GM23338 (cell line): ENCODE measurements around the gene RPTOR. TPM values are rescaled to one million over a fixed set of nuclear protein-coding genes. Genes with fewer than 3 reads are reported as not detected.
A peak's percentile ranks its signal among the peaks of the same experiment; 100 is the strongest.

Experiments
- ATAC-seq: fragments of 200-7000 bp; cut with Tn5 transposase; 3 replicates; pipeline ENCODE4 v1.9.1; 2020
- DNase-seq: peaks from one replicate; pipeline ENCODE4 v3.0.0-alpha.2; 2015; ENCODE audit warnings: low spot score
- H2AFZ ChIP-seq: fragments of 200-600 bp; sonication (generic); 2 replicates; pipeline ENCODE4 v1.8.0; 2016; ENCODE audit warnings: antibody characterized with exemption, mild to moderate bottlenecking, moderate library complexity
- H3F3A ChIP-seq: fragments of 200-600 bp; sonication (generic); replicated peaks from 2 replicates; pipeline ENCODE4 v1.8.0; 2017; ENCODE audit warnings: antibody characterized with exemption, mixed run types, low read depth
- H3K27ac ChIP-seq: fragments of 200-600 bp; sonication (generic); 2 replicates; pipeline ENCODE4 v1.6.1; 2016; ENCODE audit warnings: low read depth
- H3K27me3 ChIP-seq: fragments of 200-600 bp; sonication (generic); 2 replicates; pipeline ENCODE4 v1.8.0; 2016; ENCODE audit warnings: mild to moderate bottlenecking, mixed run types, moderate library complexity; ENCODE audit not compliant: insufficient read depth
- H3K36me3 ChIP-seq: fragments of 200-600 bp; sonication (generic); 2 replicates; pipeline ENCODE4 v1.8.0; 2016; ENCODE audit warnings: mild to moderate bottlenecking; ENCODE audit not compliant: insufficient read depth
- H3K4me1 ChIP-seq: fragments of 200-600 bp; sonication (generic); 2 replicates; pipeline ENCODE4 v1.8.0; 2016; ENCODE audit warnings: mild to moderate bottlenecking, moderate library complexity; ENCODE audit not compliant: insufficient read depth
- H3K4me2 ChIP-seq: fragments of 200-600 bp; sonication (generic); 2 replicates; pipeline ENCODE4 v1.7.1; 2017; ENCODE audit warnings: mixed run types
- H3K4me3 ChIP-seq: fragments of 200-600 bp; sonication (generic); 2 replicates; pipeline ENCODE4 v1.6.1; 2016; ENCODE audit warnings: mixed run types
- H3K79me2 ChIP-seq: fragments of 200-600 bp; sonication (generic); replicated peaks from 2 replicates; pipeline ENCODE4 v1.8.0; 2017; ENCODE audit warnings: mild to moderate bottlenecking; ENCODE audit not compliant: insufficient read depth
- H3K9me2 ChIP-seq: fragments of 200-600 bp; sonication (generic); 2 replicates; pipeline ENCODE4 v1.8.0; 2017; ENCODE audit not compliant: insufficient read depth
- H4K20me1 ChIP-seq: fragments of 200-600 bp; sonication (generic); replicated peaks from 2 replicates; pipeline ENCODE4 v1.8.0; 2017; ENCODE audit warnings: mild to moderate bottlenecking; ENCODE audit not compliant: insufficient read depth
- H3K27ac Mint-ChIP-seq: 2 replicates; pipeline ENCODE4 v1.8.0; 2020; ENCODE audit warnings: inconsistent platforms, mild to moderate bottlenecking, moderate library complexity, mixed read lengths
- H3K27me3 Mint-ChIP-seq: 3 replicates; pipeline ENCODE4 v1.8.0; 2022; ENCODE audit warnings: low read depth, mild to moderate bottlenecking, moderate library complexity, mixed read lengths, inconsistent platforms; ENCODE audit not compliant: insufficient read depth, poor library complexity
- H3K36me3 Mint-ChIP-seq: 3 replicates; pipeline ENCODE4 v1.8.0; 2021; ENCODE audit warnings: low read depth, mild to moderate bottlenecking, inconsistent platforms, moderate library complexity, mixed read lengths
- H3K4me1 Mint-ChIP-seq: 3 replicates; pipeline ENCODE4 v1.8.0; 2020; ENCODE audit warnings: mild to moderate bottlenecking, inconsistent platforms, mixed read lengths
- H3K4me3 Mint-ChIP-seq: 3 replicates; pipeline ENCODE4 v1.8.0; 2021; ENCODE audit warnings: moderate library complexity, mild to moderate bottlenecking, inconsistent platforms, mixed read lengths
- H3K9me3 Mint-ChIP-seq: 3 replicates; pipeline ENCODE4 v1.8.0; 2020; ENCODE audit warnings: moderate library complexity, mild to moderate bottlenecking, inconsistent platforms, mixed read lengths
- CTCF ChIP-seq, 2 experiments: fragments of 200-600 bp in 1 of 2; sonication (generic) in 1 of 2; conservative IDR thresholded peaks; 2 replicates each; pipeline versions ENCODE4 v1.5.1 to v1.6.1; 2016 to 2017; ENCODE audit warnings: antibody characterized with exemption in 2 of 2, low read depth in 2 of 2, mild to moderate bottlenecking in 2 of 2, moderate library complexity in 1 of 2
- EZH2 ChIP-seq: fragments of 200-600 bp; sonication (generic); IDR thresholded peaks from one replicate; pipeline ENCODE4 v1.8.0; 2017; ENCODE audit warnings: antibody characterized with exemption, mild to moderate bottlenecking, low read depth; ENCODE audit not compliant: unreplicated experiment
- STAT1 ChIP-seq: IDR thresholded peaks from one replicate; pipeline ENCODE4 v1.6.1; 2016; ENCODE audit warnings: antibody characterized with exemption; ENCODE audit not compliant: unreplicated experiment
- ZNF331 ChIP-seq: fragments of 250-450 bp; sonication (Bioruptor Pico); IDR thresholded peaks from 2 replicates; pipeline ENCODE4 v1.5.0; 2020; ENCODE audit warnings: low read depth, mild to moderate bottlenecking, moderate library complexity
- polyA plus RNA-seq: library from polyadenylated mRNA; unstranded; fragments of >200 nt; fragmentation: Nextera tagmentation; extraction: Ambion mirVana; gene quantifications from 2 replicates; pipeline ENCODE4 v1.2.1, GENCODE V29; 2016
- total RNA-seq: library from RNA; depleted of rRNA; stranded (reverse); fragments of >200 nt; shearing (Covaris generic); gene quantifications from 2 replicates; pipeline ENCODE4 v1.2.3, GENCODE V29; 2014
- TF ChIP-seq, protein P1 (sequence below): IDR thresholded peaks from one replicate; pipeline ENCODE4 v1.6.1; 2018; ENCODE audit warnings: antibody characterized with exemption; ENCODE audit not compliant: unreplicated experiment
- TF ChIP-seq, protein P2 (sequence below): IDR thresholded peaks from 2 replicates; pipeline ENCODE4 v1.6.1; 2016; ENCODE audit warnings: antibody characterized with exemption

The RPTOR gene
- total and polyA plus RNA-seq, 2 experiments from 2014 or later, result 9.5 to 38.0 TPM

DNA sequence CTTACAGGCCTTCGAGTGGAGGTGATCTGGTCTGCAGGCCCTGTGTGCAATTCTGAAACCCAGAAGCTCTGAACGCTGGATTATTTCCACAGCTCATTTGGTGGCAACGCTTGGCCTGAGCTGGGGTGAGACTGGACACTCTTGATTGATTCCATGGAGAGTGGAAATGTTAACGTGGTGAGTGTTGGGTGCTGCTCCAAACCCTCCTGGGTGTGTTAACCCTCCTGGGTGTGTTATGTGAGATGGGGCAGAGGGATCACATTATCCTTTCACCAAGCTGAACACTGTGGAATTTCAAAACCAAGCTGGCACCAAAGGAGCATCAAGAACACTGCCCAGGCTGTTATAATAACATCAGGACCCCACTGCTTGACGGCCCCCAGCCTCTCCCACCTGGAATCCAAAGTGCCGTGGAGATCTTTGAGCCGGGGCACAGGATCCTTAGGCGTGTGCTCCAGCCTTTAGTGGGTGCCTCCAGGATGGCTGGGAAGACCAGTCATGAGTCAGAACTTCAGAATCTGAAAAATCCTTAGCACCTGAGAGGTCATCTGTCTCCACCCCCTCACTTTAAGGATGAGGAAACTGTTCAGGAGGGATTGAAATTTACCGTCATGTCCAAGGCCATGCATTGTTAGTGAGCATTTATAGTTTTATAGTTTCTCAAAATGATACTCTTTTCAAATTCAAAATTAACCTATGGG is 75.0 kb downstream of the RPTOR start:
- Histone ChIP-seq H2AFZ (no peak overlapping the region), H3K4me1 (no peaks in the 10 kb centered on the region), H3K36me3 (no peaks in the 10 kb centered on the region), H3K9me2 (no peaks in the 10 kb centered on the region), H4K20me1 (peaks cover 34% of the 10 kb centered on the region), H3F3A (no peaks in the 10 kb centered on the region), H3K4me2 (no peak overlapping the region), H3K4me3 (no peak overlapping the region), H3K27me3 (no peaks in the 10 kb centered on the region), H3K79me2 (peaks cover 40% of the 10 kb centered on the region), H3K27ac (no peak overlapping the region)
- no peak overlapping the region for H3K4me3 Mint-ChIP-seq
- H3K27ac Mint-ChIP-seq, result 0 out of 2 replicates have a peak overlapping the region, but pooled peaks have one; percentile 38
- peaks cover 20% of the 10 kb centered on the region for H3K4me1 Mint-ChIP-seq
- H3K27me3 Mint-ChIP-seq, result peaks cover 2% of the 10 kb centered on the region
- no peaks in the 10 kb centered on the region for H3K9me3 Mint-ChIP-seq
- no peak for TF ChIP-seq EZH2
- TF ChIP-seq, protein P1, sequence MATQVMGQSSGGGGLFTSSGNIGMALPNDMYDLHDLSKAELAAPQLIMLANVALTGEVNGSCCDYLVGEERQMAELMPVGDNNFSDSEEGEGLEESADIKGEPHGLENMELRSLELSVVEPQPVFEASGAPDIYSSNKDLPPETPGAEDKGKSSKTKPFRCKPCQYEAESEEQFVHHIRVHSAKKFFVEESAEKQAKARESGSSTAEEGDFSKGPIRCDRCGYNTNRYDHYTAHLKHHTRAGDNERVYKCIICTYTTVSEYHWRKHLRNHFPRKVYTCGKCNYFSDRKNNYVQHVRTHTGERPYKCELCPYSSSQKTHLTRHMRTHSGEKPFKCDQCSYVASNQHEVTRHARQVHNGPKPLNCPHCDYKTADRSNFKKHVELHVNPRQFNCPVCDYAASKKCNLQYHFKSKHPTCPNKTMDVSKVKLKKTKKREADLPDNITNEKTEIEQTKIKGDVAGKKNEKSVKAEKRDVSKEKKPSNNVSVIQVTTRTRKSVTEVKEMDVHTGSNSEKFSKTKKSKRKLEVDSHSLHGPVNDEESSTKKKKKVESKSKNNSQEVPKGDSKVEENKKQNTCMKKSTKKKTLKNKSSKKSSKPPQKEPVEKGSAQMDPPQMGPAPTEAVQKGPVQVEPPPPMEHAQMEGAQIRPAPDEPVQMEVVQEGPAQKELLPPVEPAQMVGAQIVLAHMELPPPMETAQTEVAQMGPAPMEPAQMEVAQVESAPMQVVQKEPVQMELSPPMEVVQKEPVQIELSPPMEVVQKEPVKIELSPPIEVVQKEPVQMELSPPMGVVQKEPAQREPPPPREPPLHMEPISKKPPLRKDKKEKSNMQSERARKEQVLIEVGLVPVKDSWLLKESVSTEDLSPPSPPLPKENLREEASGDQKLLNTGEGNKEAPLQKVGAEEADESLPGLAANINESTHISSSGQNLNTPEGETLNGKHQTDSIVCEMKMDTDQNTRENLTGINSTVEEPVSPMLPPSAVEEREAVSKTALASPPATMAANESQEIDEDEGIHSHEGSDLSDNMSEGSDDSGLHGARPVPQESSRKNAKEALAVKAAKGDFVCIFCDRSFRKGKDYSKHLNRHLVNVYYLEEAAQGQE, result no peak
- H3K36me3 Mint-ChIP-seq, result no peaks in the 10 kb centered on the region; the same call in 2 of the 3 replicates
- no peak; the same call in 2 of the 3 replicates for ATAC-seq
- no peak for DNase-seq

DNA sequence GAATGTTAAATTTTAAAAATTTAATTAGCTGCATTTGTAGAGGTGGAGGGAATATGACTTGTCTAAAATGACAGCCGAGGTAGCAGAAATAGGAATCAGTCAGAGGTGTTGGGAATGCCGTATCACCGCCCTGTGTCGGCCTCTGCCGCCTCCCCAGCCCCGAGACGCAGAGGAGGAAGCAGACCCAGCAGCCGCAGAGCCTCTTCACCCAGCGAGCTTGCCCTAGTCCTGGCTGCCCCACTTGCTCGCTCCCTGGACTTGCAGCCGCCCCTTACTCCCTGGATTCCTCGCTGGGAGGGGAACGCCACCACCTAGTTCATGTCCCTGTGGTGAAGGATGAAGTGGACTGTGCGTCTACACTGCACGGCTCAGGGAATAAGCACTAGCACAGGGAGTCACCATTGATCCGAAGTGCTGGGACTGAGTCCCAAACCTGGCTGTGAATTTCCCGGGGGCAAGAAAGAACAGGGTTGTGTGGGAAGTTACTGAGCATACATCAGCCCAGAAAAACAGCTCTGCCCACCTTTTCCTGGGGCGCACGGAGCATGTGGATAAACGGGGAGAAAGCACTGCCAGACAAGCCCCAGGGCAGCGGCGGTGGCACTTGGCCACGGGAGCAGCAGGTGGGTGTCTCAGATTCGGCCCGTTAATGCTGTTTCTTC is 76.8 kb downstream of the RPTOR start:
- H3K27ac Mint-ChIP-seq, result 0 out of 2 replicates have a peak overlapping the region, but pooled peaks have one; percentile 59
- TF ChIP-seq, protein P2, sequence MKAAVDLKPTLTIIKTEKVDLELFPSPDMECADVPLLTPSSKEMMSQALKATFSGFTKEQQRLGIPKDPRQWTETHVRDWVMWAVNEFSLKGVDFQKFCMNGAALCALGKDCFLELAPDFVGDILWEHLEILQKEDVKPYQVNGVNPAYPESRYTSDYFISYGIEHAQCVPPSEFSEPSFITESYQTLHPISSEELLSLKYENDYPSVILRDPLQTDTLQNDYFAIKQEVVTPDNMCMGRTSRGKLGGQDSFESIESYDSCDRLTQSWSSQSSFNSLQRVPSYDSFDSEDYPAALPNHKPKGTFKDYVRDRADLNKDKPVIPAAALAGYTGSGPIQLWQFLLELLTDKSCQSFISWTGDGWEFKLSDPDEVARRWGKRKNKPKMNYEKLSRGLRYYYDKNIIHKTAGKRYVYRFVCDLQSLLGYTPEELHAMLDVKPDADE, result no peak
- TF ChIP-seq STAT1 (no peak), CTCF (conservative IDR thresholded peaks at IDR 0.05; ENCODE audit: low read depth in 2 of 2) (no peak), ZNF331 (CRISPR knock-in tag) (no peak)
- Histone ChIP-seq H3K4me3 (no peak overlapping the region), H3K9me2 (no peaks in the 10 kb centered on the region), H3K27me3 (no peaks in the 10 kb centered on the region), H3K79me2 (peaks cover 32% of the 10 kb centered on the region), H3K4me2 (no peak overlapping the region), H3K36me3 (no peaks in the 10 kb centered on the region), H2AFZ (no peak overlapping the region), H3F3A (no peaks in the 10 kb centered on the region), H4K20me1 (peaks cover 23% of the 10 kb centered on the region), H3K4me1 (no peaks in the 10 kb centered on the region), H3K27ac (no peak overlapping the region)
- peaks cover 20% of the 10 kb centered on the region; the same call in 2 of the 3 replicates for H3K4me1 Mint-ChIP-seq
- H3K4me3 Mint-ChIP-seq, result no peak overlapping the region
- H3K27me3 Mint-ChIP-seq, result peaks cover 2% of the 10 kb centered on the region
- H3K36me3 Mint-ChIP-seq, result peaks cover 3% of the 10 kb centered on the region; the same call in 1 of the 3 replicates
- no peak for DNase-seq
- no peaks in the 10 kb centered on the region for H3K9me3 Mint-ChIP-seq
- peak; percentile 65 for ATAC-seq
